ENCODE measurements around the gene ACACA. TPM values are rescaled to one million over a fixed set of nuclear protein-coding genes. Genes with fewer than 3 reads are reported as not detected.

Gene ACACA
- total and polyA plus RNA-seq, 8 donors: 9.1 to 31.6 (median 13.1) TPM

DNA sequence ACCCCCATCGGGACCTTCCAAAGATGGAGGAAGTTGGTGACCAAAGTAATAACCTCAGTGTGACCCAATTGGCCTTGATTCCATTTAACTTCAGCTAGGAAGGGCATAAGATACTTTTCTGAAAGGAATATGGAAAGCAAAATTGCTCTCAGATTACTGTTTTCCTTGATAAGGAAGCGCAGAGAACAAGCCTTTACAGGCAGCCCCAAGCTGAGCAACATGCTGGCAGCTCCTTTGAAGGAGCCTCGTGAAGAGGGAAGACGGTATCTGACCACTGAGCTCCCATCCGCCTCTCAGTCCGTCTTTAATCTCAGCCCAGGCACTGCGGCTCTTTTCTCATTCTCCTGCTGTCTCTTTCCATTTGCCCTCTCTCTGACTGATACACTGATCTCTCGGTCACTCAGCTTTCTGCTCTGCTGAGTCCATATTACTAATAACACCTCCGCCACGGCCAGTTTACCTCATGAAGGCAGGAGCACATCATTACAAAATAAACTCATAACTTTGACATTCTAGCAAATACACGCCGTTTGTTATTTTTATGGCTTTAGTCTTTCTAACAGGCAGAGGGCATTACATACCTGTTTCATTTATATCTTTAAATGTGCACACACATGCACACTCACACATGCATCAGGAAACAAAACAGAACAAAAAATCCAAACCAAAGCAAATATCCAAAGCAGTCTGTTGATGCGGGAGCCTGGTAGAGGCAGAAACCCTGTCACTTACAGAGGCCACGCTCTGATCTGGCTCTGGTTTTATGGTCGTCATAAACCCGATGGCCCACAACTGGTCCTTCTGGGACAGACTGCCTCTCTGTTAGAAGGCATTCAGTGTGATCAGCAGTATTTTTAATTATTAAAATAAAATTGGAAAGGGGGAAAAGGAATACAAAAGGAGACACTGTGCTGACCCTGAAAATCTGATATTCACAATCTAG lies 274.7 kb downstream of the ACACA start:
- Histone ChIP-seq H3K4me1 (no peaks in the 10 kb centered on the region), H3K36me3 (no peaks in the 10 kb centered on the region), H3K9me3 (no peaks in the 10 kb centered on the region), H3K27me3 (no peaks in the 10 kb centered on the region), H3K27ac (no peak overlapping the region), H3K4me3 (no peak overlapping the region)
- intact Hi-C loops (cut with DNase I): no loop called here
- TF ChIP-seq, protein P1, sequence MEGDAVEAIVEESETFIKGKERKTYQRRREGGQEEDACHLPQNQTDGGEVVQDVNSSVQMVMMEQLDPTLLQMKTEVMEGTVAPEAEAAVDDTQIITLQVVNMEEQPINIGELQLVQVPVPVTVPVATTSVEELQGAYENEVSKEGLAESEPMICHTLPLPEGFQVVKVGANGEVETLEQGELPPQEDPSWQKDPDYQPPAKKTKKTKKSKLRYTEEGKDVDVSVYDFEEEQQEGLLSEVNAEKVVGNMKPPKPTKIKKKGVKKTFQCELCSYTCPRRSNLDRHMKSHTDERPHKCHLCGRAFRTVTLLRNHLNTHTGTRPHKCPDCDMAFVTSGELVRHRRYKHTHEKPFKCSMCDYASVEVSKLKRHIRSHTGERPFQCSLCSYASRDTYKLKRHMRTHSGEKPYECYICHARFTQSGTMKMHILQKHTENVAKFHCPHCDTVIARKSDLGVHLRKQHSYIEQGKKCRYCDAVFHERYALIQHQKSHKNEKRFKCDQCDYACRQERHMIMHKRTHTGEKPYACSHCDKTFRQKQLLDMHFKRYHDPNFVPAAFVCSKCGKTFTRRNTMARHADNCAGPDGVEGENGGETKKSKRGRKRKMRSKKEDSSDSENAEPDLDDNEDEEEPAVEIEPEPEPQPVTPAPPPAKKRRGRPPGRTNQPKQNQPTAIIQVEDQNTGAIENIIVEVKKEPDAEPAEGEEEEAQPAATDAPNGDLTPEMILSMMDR (IDR thresholded peaks at IDR 0.05): no peak
- FAIRE-seq (no peak), DNase-seq (no peak), ATAC-seq (peak in 1 of 4 donors; percentile 49)
- 93 to 94% methylated on average over 16 of the region's 16 CpGs for WGBS, 2 donors

DNA sequence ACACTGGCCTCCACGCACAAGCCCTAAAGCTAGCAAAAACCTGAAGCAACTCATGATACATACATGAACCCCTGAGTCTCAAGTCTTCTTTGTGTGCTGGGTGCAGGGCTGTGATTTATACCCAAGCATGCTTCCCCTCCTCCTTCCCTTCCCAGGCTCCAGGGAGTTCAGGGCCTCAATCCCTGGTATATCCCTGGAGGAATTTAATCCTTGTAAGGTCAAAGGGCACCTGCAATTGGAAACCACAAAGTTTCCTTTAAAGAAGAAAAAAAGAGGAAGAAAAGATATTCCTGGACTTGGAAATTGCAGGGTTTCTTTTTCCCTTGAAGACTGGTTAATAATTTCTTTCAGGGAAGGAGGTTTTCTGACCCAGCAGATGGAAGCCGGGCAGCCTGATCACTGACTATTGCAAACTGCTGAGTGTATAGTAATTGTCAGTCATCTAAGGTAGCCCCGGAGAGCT lies 275.6 kb downstream of the ACACA start:
- no peak overlapping the region for H3K27ac ChIP-seq
- TF ChIP-seq, protein P1 (IDR thresholded peaks at IDR 0.05): no peak

DNA sequence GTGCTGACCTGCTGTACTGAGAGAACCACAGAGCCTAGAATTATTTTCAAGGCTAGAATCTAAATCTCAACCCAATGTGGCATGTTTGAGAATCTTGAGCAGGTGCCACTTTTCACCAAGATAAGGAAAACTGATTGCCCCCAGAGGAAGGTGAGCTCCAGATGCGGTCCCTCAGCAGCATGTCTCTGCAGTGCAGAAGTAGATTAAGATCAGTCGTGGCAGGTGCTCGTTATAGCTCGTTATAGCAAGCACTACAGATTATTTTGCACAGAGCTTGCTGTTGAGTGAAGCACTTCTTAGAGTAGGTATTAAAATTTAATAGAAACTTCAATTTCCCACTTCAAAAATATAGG lies 281.8 kb downstream of the ACACA start:
- ATAC-seq (no peak), FAIRE-seq (no peak), DNase-seq (no peak)
- no peaks in the 10 kb centered on the region for H3K4me1 ChIP-seq
- intact Hi-C loops (cut with DNase I): no loop called here
- no peaks in the 10 kb centered on the region for H3K9me3 ChIP-seq
- WGBS, 2 donors: 76 to 86% methylated on average over 4 of the region's 4 CpGs
- H3K27me3 ChIP-seq: no peaks in the 10 kb centered on the region
- H3K4me3 ChIP-seq: no peak overlapping the region
- no peak overlapping the region for H3K27ac ChIP-seq
- H3K36me3 ChIP-seq: peaks cover 0 to 2% (median 0%) of the 10 kb centered on the region in 3 donors
- TF ChIP-seq, protein P1 (IDR thresholded peaks at IDR 0.05): no peak

More for the DNA sequence above, 275.6 kb downstream of the ACACA start:
- H3K9me3 ChIP-seq: no peaks in the 10 kb centered on the region
- FAIRE-seq (no peak), DNase-seq (no peak), ATAC-seq (peak in 1 of 4 donors; percentile 58)
- H3K27me3 ChIP-seq: no peaks in the 10 kb centered on the region
- no peaks in the 10 kb centered on the region for H3K36me3 ChIP-seq
- intact Hi-C loops (cut with DNase I): no loop called here
- no peaks in the 10 kb centered on the region for H3K4me1 ChIP-seq
- 78 to 87% methylated on average over 3 of the region's 3 CpGs for WGBS, 2 donors
- no peak overlapping the region for H3K4me3 ChIP-seq

DNA sequence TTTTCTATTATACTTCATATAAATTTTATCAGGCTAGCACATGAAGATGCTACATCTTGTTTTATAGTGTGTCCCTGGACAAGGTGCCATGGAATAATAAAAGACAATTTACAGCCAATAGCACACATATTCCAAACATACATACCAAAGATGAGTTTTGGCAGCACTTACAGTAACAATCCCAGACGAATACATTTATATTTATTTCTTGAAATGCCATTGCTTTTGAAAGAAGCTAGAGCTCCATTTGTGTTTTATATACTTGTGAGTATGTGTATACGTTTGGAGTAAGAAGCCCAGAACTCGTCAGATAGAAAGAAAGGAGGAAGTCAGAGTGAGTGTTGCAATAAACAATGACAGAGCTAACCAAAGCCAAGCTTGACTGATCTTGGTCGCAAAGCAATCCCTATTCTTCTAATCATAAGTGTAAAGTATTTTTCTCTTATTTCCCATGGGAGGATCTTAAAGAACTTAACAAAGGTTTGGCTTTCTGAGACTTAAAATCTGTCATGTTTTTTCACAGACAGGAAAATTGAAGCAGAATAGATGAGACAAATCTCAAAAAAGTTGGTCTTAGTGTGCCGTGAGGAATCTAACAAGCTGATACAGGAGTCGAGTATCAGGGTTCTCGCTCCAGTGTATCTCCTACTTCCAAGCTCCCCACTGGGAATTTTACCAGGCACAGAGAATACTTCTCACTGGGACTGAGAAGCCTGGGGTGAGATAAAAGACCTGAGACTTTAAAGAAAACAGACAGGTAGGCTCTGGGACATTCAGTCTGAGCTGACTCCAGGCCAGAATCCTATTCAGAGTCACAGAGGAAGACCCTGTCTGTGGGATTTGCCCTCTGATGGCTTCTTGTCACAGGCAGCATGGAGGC lies 282.5 kb downstream of the ACACA start:
- no peak for FAIRE-seq
- Histone ChIP-seq H3K4me3 (no peak overlapping the region), H3K4me1 (no peaks in the 10 kb centered on the region), H3K27ac (no peak overlapping the region), H3K27me3 (no peaks in the 10 kb centered on the region), H3K9me3 (no peaks in the 10 kb centered on the region), H3K36me3 (peaks cover 0 to 2% (median 0%) of the 10 kb centered on the region in 3 donors)
- intact Hi-C loops (cut with DNase I): no loop called here
- DNase-seq: no peak
- ATAC-seq: no peak
- TF ChIP-seq, protein P1 (IDR thresholded peaks at IDR 0.05): no peak
- 89 to 91% methylated on average over 7 of the region's 7 CpGs for WGBS, 2 donors
